K562 (cell line): ENCODE results near the gene TMEM45A. TPM values are rescaled to one million over a fixed set of nuclear protein-coding genes. Genes with fewer than 3 reads are reported as not detected.
A peak's percentile ranks its signal among the peaks of the same experiment; 100 is the strongest.

ENCODE experiments used
- CBX1 ChIP-seq: sonication (generic); IDR thresholded peaks from 2 replicates; pipeline ENCODE4 v1.6.1; 2016; ENCODE audit warnings: antibody characterized with exemption, low read depth, mild to moderate bottlenecking
- CEBPG ChIP-seq, 3 experiments: fragments of 200-800 bp in 1 of 3; sonication (Bioruptor generic) in 1 of 3; sonication (generic) in 1 of 3; formaldehyde crosslinking in 1 of 3; IDR thresholded peaks in 2 of 3; conservative IDR thresholded peaks in 1 of 3; 2 replicates each; pipeline versions ENCODE4 v1.6.1 to v1.8.0; 2016 to 2022; ENCODE audit warnings: missing compliant biosample characterization in 2 of 3, missing genetic modification characterization in 2 of 3, mild to moderate bottlenecking in 1 of 3, missing genetic modification reagents in 1 of 3
- CXXC5 ChIP-seq: fragments of 250-450 bp; sonication (Bioruptor Pico); IDR thresholded peaks from 2 replicates; pipeline ENCODE4 v1.8.0; 2022; ENCODE audit warnings: inconsistent platforms, mild to moderate bottlenecking, moderate library complexity
- GATAD2B ChIP-seq: fragments of 450-650 bp; IDR thresholded peaks from 2 replicates; pipeline ENCODE4 v1.6.1; 2017; ENCODE audit warnings: mild to moderate bottlenecking, borderline replicate concordance
- GMEB1 ChIP-seq: fragments of 250-450 bp; sonication (Bioruptor Pico); IDR thresholded peaks from 2 replicates; pipeline ENCODE4 v1.4.0; 2020; ENCODE audit warnings: mild to moderate bottlenecking
- JUNB ChIP-seq: fragments of 450-650 bp; formaldehyde crosslinking; conservative IDR thresholded peaks from 2 replicates; pipeline ENCODE4 v1.4.0; 2020; ENCODE audit warnings: mild to moderate bottlenecking
- KHSRP ChIP-seq: fragments of 450-650 bp; IDR thresholded peaks from 2 replicates; pipeline ENCODE4 v1.6.1; 2017
- KLF10 ChIP-seq: fragments of 250-450 bp; sonication (Bioruptor Pico); IDR thresholded peaks from 2 replicates; pipeline ENCODE4 v1.6.1; 2021; ENCODE audit warnings: matching md5 sums
- NRF1 ChIP-seq, 2 experiments: fragments of 450-650 bp; IDR thresholded peaks in 1 of 2; conservative IDR thresholded peaks in 1 of 2; 2 replicates each; pipeline ENCODE4 v1.6.1; 2014; ENCODE audit warnings: mild to moderate bottlenecking in 2 of 2
- RBM34 ChIP-seq: fragments of 200-400 bp; formaldehyde crosslinking; IDR thresholded peaks from 2 replicates; pipeline ENCODE4 v1.6.1; 2018; ENCODE audit warnings: low read length, borderline replicate concordance; ENCODE audit not compliant: insufficient read depth
- SIRT6 ChIP-seq: IDR thresholded peaks from one replicate; pipeline ENCODE4 v1.6.1; 2012; ENCODE audit warnings: low read depth, mild to moderate bottlenecking, control low read depth, inconsistent platforms, low read length, moderate library complexity
- SUPT5H ChIP-seq: fragments of 450-650 bp; IDR thresholded peaks from 2 replicates; pipeline ENCODE4 v1.6.1; 2016
- ZBTB11 ChIP-seq, 3 experiments: fragments of 200-800 bp in 1 of 3; fragments of 250-450 bp in 1 of 3; fragments of 450-650 bp in 1 of 3; sonication (Bioruptor Pico) in 1 of 3; sonication (Bioruptor generic) in 1 of 3; formaldehyde crosslinking in 1 of 3; IDR thresholded peaks; 2 replicates each; pipeline versions ENCODE4 v1.6.1 to v1.8.0; 2016 to 2022; ENCODE audit warnings: mild to moderate bottlenecking in 2 of 3, missing genetic modification characterization in 2 of 3, missing compliant biosample characterization in 1 of 3, moderate library complexity in 1 of 3
- ZBTB7A ChIP-seq: IDR thresholded peaks from 2 replicates; pipeline ENCODE4 v1.6.1; 2011; ENCODE audit warnings: low read depth, mild to moderate bottlenecking, low read length, moderate library complexity, borderline replicate concordance; ENCODE audit not compliant: control insufficient read depth
- ZC3H8 ChIP-seq: fragments of 450-650 bp; IDR thresholded peaks from 2 replicates; pipeline ENCODE4 v1.6.1; 2017
- ZNF217 ChIP-seq: sonication (generic); formaldehyde crosslinking; IDR thresholded peaks from 2 replicates; pipeline ENCODE4 v1.8.0; 2022; ENCODE audit warnings: mild to moderate bottlenecking, missing genetic modification reagents
- ZNF263 ChIP-seq: sonication (generic); formaldehyde crosslinking; IDR thresholded peaks from 2 replicates; pipeline ENCODE4 v1.8.0; 2022; ENCODE audit warnings: mild to moderate bottlenecking, missing genetic modification reagents, borderline replicate concordance
- ZNF512 ChIP-seq: IDR thresholded peaks from 2 replicates; pipeline ENCODE4 v1.6.1; 2016; ENCODE audit warnings: missing genetic modification characterization, missing compliant biosample characterization
- polyA plus RNA-seq, 8 experiments: library from polyadenylated mRNA; depleted of rRNA in 4 of 8; stranded (reverse) in 5 of 8; unstranded in 3 of 8; fragments of >200 nt; fragmentation: Nextera tagmentation in 2 of 8; fragmentation: Illumina TruSeq in 1 of 8; extraction: Ambion mirVana in 2 of 8; extraction: Trizol in 1 of 8; gene quantifications; 2 replicates each; pipeline versions ENCODE4 v1.2.1 to v1.2.3, GENCODE V29; 2011 to 2014; ENCODE audit warnings: inconsistent platforms in 1 of 8, missing spikeins in 1 of 8
- total RNA-seq, 7 experiments: library from RNA; depleted of rRNA in 6 of 7; stranded (reverse); fragments of >200 nt in 6 of 7; fragmentation: Illumina TruSeq in 2 of 7; extraction: Trizol in 2 of 7; gene quantifications; 2 replicates each; pipeline versions ENCODE4 v1.2.1 to v1.2.3, GENCODE V29; 2011 to 2021; ENCODE audit warnings: low replicate concordance in 1 of 7
- TF ChIP-seq, protein P1 (sequence below): fragments of 250-450 bp; sonication (Bioruptor Pico); IDR thresholded peaks from 2 replicates; pipeline ENCODE4 v1.8.0; 2022; ENCODE audit warnings: moderate library complexity, mild to moderate bottlenecking, inconsistent platforms

TMEM45A gene
- total and polyA plus RNA-seq, 9 of the 15 experiments (the other 6 are each of a cell fraction or from before 2014, with no cell fraction given) = 0.41 to 4.1 (median 0.95) TPM

DNA sequence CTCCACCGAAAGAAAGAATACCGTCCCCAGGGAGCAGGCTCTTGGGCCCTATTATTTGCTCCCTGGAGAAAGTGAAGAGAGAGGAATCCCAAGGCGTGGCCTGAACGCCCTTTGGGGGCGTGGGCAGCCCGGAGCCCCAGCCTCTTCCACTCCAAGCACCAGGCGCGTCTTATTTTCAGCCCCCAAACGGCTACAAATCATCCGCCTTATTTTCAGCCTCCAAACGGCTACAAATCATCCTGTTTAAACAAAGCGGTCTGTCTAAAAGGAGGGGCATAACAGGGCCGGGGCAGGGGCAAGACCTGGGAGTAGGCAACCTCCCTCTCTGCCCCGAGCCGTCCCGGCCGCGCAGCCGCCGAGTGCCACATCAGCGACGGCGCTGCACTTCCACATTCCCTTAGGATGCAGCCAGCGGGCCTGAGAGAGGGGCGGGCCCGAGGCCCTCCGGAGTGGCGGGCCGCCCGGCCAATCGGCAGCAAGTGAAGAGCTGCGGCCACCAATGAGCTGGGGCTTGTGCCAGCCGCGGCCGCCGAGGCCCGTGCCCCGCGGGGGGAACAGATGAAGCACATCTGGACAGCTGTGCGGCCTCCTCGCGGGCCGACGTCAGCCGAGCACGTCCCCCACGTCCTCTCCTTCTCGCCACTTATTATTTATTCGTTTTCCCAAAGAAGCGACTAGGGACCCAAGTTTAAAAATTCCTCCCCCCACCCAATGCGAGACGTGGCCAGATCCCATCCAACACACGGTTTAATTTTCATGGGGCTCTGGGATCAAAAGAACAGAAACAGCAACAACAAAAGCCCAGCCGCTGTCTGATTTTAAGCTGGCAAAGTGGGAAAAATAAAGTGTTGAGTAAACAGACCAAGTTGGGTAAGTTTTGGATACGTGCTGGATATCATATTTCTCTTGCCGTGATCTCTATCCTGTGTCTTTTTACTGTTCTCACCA is at the start of gene TMEM45A (continued):
- TF ChIP-seq ZBTB11 (CRISPR knock-in tag; IDR thresholded peaks at IDR 0.05) = no peak
- no peak for TF ChIP-seq JUNB (CRISPR knock-in tag)
- no peak for TF ChIP-seq KHSRP
- TF ChIP-seq KLF10 = no peak
- peak; percentile 78 for TF ChIP-seq CXXC5 (CRISPR knock-in tag)
- TF ChIP-seq SIRT6 = no peak
- no peak for TF ChIP-seq ZNF217
- no peak for TF ChIP-seq ZNF263
- no peak for TF ChIP-seq ZC3H8
- no peak for TF ChIP-seq RBM34
- TF ChIP-seq ZBTB7A = no peak
- no peak for TF ChIP-seq CEBPG (CRISPR knock-in tag; IDR thresholded peaks at IDR 0.05)
- no peak for TF ChIP-seq CEBPG (tag; conservative IDR thresholded peaks at IDR 0.05 in 1 of 2, IDR thresholded peaks at IDR 0.05 in 1 of 2)
- no peak for TF ChIP-seq CBX1
- TF ChIP-seq SUPT5H = 0 out of 2 replicates have a peak, but pooled peaks have one; percentile 40
- TF ChIP-seq, protein P1, sequence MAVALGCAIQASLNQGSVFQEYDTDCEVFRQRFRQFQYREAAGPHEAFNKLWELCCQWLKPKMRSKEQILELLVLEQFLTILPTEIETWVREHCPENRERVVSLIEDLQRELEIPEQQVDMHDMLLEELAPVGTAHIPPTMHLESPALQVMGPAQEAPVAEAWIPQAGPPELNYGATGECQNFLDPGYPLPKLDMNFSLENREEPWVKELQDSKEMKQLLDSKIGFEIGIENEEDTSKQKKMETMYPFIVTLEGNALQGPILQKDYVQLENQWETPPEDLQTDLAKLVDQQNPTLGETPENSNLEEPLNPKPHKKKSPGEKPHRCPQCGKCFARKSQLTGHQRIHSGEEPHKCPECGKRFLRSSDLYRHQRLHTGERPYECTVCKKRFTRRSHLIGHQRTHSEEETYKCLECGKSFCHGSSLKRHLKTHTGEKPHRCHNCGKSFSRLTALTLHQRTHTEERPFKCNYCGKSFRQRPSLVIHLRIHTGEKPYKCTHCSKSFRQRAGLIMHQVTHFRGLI (CRISPR knock-in tag) = no peak
- TF ChIP-seq GATAD2B = no peak
- peak; percentile 87 to 89 for TF ChIP-seq NRF1 (conservative IDR thresholded peaks at IDR 0.05 in 1 of 2, IDR thresholded peaks at IDR 0.05 in 1 of 2)
- no peak for TF ChIP-seq ZNF512 (tag)
- no peak for TF ChIP-seq GMEB1
